GM23248 (cell line): ENCODE data around the gene PPP2R5A. TPM values are rescaled to one million over a fixed set of nuclear protein-coding genes. Genes with fewer than 3 reads are reported as not detected.

ENCODE experiments used
- DNase-seq: peaks from one replicate; pipeline ENCODE4 v3.0.0-alpha.2; 2015
- H2AFZ ChIP-seq: fragments of 200-600 bp; sonication (generic); 2 replicates; pipeline ENCODE4 v1.6.1; 2016; ENCODE audit warnings: antibody characterized with exemption
- H3F3A ChIP-seq: fragments of 200-600 bp; sonication (generic); 2 replicates; pipeline ENCODE4 v1.6.1; 2016; ENCODE audit warnings: mild to moderate bottlenecking, antibody characterized with exemption, mixed run types; ENCODE audit not compliant: insufficient read depth
- H3K27ac ChIP-seq: fragments of 200-600 bp; sonication (generic); 2 replicates; pipeline ENCODE4 v1.5.1; 2016; ENCODE audit warnings: mild to moderate bottlenecking
- H3K27me3 ChIP-seq: fragments of 200-600 bp; sonication (generic); replicated peaks from 2 replicates; pipeline ENCODE4 v1.6.1; 2016; ENCODE audit warnings: mild to moderate bottlenecking; ENCODE audit not compliant: insufficient read depth
- H3K36me3 ChIP-seq: fragments of 200-600 bp; sonication (generic); 2 replicates; pipeline ENCODE4 v1.6.1; 2016; ENCODE audit warnings: low read depth, mild to moderate bottlenecking
- H3K4me1 ChIP-seq: fragments of 200-600 bp; sonication (generic); 2 replicates; pipeline ENCODE4 v1.6.1; 2016; ENCODE audit warnings: mild to moderate bottlenecking; ENCODE audit not compliant: insufficient read depth
- H3K4me2 ChIP-seq: fragments of 200-600 bp; sonication (generic); one replicate; pipeline ENCODE4 v1.6.1; 2016; ENCODE audit warnings: mild to moderate bottlenecking; ENCODE audit not compliant: unreplicated experiment
- H3K4me3 ChIP-seq: fragments of 200-600 bp; sonication (generic); 2 replicates; pipeline ENCODE4 v1.5.1; 2016; ENCODE audit warnings: mild to moderate bottlenecking
- H3K79me2 ChIP-seq: fragments of 200-600 bp; sonication (generic); 2 replicates; pipeline ENCODE4 v1.6.1; 2016; ENCODE audit warnings: mild to moderate bottlenecking; ENCODE audit not compliant: insufficient read depth
- H3K9ac ChIP-seq: fragments of 200-600 bp; sonication (generic); 2 replicates; pipeline ENCODE4 v1.6.1; 2016; ENCODE audit warnings: mild to moderate bottlenecking
- H3K9me2 ChIP-seq: fragments of 200-600 bp; sonication (generic); 2 replicates; pipeline ENCODE4 v1.6.1; 2016; ENCODE audit warnings: mixed run types, mild to moderate bottlenecking, moderate library complexity; ENCODE audit not compliant: insufficient read depth
- H3K9me3 ChIP-seq: fragments of 200-600 bp; sonication (generic); one replicate; pipeline ENCODE4 v1.6.1; 2017; ENCODE audit warnings: low read depth
- H4K20me1 ChIP-seq: fragments of 200-600 bp; sonication (generic); 2 replicates; pipeline ENCODE4 v1.6.0; 2016; ENCODE audit not compliant: insufficient read depth
- EZH2 ChIP-seq: fragments of 200-600 bp; sonication (generic); IDR thresholded peaks from 2 replicates; pipeline ENCODE4 v1.6.1; 2018; ENCODE audit warnings: antibody characterized with exemption, mild to moderate bottlenecking; ENCODE audit not compliant: insufficient read depth, poor library complexity, severe bottlenecking
- EZH2phosphoT487 ChIP-seq: fragments of 200-600 bp; sonication (generic); IDR thresholded peaks from 2 replicates; pipeline ENCODE4 v1.6.1; 2018; ENCODE audit warnings: antibody characterized with exemption, moderate library complexity, mild to moderate bottlenecking, low read depth; ENCODE audit not compliant: insufficient read depth
- WGBS, 2 experiments: methylation state at CpG; one replicate each; pipeline ENCODE4 v1.1.6; 2015 to 2017; ENCODE audit warnings: low lambda C conversion rate in 2 of 2, low coverage in 1 of 2; ENCODE audit errors: missing lambda C conversion rate in 2 of 2; 5-methylcytosine and 5-hydroxymethylcytosine counted together
- in situ Hi-C: fragments of 300-500 bp; cut with MboI; formaldehyde crosslinking; loops from 2 replicates; pipeline ENCODE4 v1.15.0; 2020
- polyA plus RNA-seq: library from polyadenylated mRNA; unstranded; fragments of >200 nt; fragmentation: Nextera tagmentation; extraction: Ambion mirVana; gene quantifications from 2 replicates; pipeline ENCODE4 v1.2.1, GENCODE V29; 2016
- total RNA-seq: library from RNA; depleted of rRNA; stranded (reverse); fragments of >200 nt; shearing (Covaris generic); gene quantifications from 2 replicates; pipeline ENCODE4 v1.2.3, GENCODE V29; 2014

The PPP2R5A gene
- total and polyA plus RNA-seq, 2 experiments from 2014 or later: 13.9 to 31.7 TPM

DNA sequence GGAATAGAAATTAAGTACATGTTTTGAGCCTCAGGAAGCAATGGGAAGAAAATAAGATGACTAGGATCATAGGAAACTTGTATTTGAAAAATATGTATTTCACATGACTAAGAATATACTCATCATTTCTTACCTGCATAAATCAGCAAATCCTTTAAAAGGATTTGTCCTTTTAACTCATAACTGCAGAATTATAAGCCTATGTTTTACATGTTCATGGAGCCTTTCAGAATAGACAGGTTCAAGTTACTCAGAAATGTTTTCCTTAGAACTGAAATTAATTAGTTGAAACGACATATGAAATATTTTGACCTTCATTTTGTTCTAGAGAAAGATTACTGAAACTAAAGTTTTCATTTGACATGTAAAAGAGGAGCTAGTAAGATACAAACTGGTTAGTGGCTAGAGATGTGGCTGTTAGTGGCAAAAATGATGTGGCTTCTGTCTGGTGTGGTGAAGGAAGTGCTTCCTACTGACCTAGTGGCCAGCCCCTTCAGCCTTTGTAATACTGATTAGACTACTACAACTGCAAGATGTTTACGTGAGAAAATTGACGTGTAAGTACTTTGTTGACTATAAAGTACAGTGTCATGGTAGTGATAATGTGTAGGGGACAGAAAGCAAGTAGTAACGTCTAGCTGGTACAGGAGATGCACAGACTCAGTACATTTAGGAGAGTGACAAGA, 74.7 kb downstream of the PPP2R5A start:
- Histone ChIP-seq H3K27ac (no peak overlapping the region), H3K36me3 (peaks cover 32% of the 10 kb centered on the region), H3K9ac (no peak overlapping the region), H3K27me3 (no peaks in the 10 kb centered on the region), H3K9me2 (no peaks in the 10 kb centered on the region), H3K4me3 (no peak overlapping the region), H4K20me1 (no peaks in the 10 kb centered on the region), H2AFZ (no peak overlapping the region), H3F3A (peaks cover 6% of the 10 kb centered on the region; the same call in 1 of the 2 replicates), H3K79me2 (no peaks in the 10 kb centered on the region), H3K9me3 (no peaks in the 10 kb centered on the region), H3K4me1 (peaks cover 7% of the 10 kb centered on the region), H3K4me2 (no peak overlapping the region)
- no peak for DNase-seq
- WGBS, 2 experiments: 88 to 95% methylated on average over 4 of the region's 4 CpGs
- in situ Hi-C loops: no loop called here
- TF ChIP-seq EZH2: no peak
- TF ChIP-seq EZH2phosphoT487: no peak

DNA sequence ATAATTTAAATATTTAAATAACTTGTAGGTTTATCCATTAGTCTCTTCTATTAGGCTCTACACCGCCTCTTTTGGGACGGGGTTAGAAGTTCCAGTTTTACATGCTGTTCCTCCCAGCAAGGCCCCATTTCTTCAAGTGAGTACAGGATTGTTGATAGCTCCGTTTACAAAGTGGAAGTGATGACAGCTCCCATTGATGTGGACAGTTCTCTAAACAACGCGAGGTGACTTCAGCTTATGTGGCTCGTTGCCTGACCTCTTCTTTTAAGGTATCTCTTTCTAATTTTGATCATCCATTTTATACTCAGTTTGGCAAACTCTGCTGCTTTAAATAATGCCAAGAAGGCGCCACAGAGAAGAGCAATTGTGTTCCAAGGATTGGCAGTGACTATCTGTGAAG, 79.8 kb downstream of the PPP2R5A start:
- Histone ChIP-seq H3K36me3 (peaks cover 10% of the 10 kb centered on the region), H3K4me1 (peaks cover 9% of the 10 kb centered on the region), H3K9me3 (no peaks in the 10 kb centered on the region), H3K4me2 (no peak overlapping the region), H3K9ac (no peak overlapping the region), H3K4me3 (no peak overlapping the region), H3K9me2 (no peaks in the 10 kb centered on the region), H3K27me3 (no peaks in the 10 kb centered on the region), H3F3A (no peaks in the 10 kb centered on the region; the same call in 1 of the 2 replicates), H4K20me1 (no peaks in the 10 kb centered on the region), H3K79me2 (no peaks in the 10 kb centered on the region), H3K27ac (no peak overlapping the region), H2AFZ (no peak overlapping the region)
- in situ Hi-C loops: no loop called here
- TF ChIP-seq EZH2phosphoT487 (no peak), EZH2 (no peak)
- no peak for DNase-seq
- WGBS, 2 experiments: 51 to 53% methylated on average over 7 of the region's 7 CpGs

DNA sequence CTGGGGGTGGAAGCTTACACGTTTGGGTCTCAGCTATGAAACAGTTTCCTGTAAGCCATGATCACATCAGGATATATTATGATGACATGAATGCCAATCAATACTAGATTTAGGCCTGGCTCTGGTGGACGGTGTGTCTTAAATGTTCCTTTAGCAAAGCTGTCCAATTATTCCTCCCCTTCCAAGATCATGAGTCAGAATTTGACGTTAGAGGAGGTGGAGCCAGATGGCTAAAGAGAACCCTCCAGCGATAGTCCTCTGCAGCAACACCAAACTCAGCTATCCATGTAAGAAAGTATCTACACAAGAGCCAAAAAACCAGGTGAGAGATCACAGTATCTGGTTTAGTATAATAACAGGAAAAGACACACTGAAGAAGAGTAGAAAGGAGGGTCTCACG, 81.7 kb downstream of the PPP2R5A start:
- peak; percentile 87 for DNase-seq
- H3K4me2 ChIP-seq: peak overlapping the region; percentile 42
- TF ChIP-seq EZH2phosphoT487 (no peak), EZH2 (no peak)

DNA sequence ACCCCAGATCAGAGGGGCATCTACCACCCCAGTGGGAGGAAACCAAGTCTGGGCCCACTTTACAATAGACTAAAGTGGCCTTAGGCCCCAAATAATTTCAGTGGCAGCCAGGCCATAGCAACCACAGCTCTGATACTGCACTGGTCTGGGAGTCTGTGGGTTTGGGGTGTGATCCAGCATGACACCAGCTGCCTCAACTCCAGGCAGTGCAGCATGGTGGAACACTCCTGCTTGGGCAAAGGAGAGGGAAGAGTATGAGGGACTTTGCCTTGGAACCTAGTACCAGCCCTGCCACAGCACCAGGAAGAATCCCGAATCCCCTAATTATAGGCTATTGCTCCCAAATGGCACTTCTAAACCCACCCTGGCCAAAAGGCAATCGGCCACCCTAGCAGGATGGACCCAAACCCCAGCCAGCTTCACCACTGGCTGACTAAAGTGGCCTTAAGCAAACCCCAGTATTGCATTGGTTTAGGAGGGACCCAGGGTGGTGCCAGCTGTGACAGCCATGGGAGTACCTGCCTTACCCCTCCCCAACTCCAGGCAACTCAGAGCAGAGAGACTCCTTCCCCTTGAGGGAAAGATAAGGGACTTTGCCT, 82.4 kb downstream of the PPP2R5A start:
- in situ Hi-C loops: no loop called here
- H4K20me1 ChIP-seq: no peaks in the 10 kb centered on the region
- H3K4me3 ChIP-seq: no peak overlapping the region
- no peaks in the 10 kb centered on the region for H3K9me3 ChIP-seq
- WGBS, 2 experiments: 89 to 92% methylated on average over 2 of the region's 2 CpGs
- no peak overlapping the region for H3K9ac ChIP-seq
- H3F3A ChIP-seq: no peaks in the 10 kb centered on the region; the same call in 1 of the 2 replicates
- no peaks in the 10 kb centered on the region for H3K79me2 ChIP-seq
- H3K4me1 ChIP-seq: peaks cover 9% of the 10 kb centered on the region
- H3K27ac ChIP-seq: no peak overlapping the region
- no peaks in the 10 kb centered on the region for H3K27me3 ChIP-seq
- peak overlapping the region; percentile 42 for H3K4me2 ChIP-seq
- DNase-seq: no peak
- H2AFZ ChIP-seq: no peak overlapping the region
- H3K9me2 ChIP-seq: no peaks in the 10 kb centered on the region
- no peak for TF ChIP-seq EZH2phosphoT487
- peaks cover 2% of the 10 kb centered on the region; the same call in 1 of the 2 replicates for H3K36me3 ChIP-seq

More for the DNA sequence above, 81.7 kb downstream of the PPP2R5A start:
- H3K9me3 ChIP-seq: no peaks in the 10 kb centered on the region
- H3K79me2 ChIP-seq: no peaks in the 10 kb centered on the region
- in situ Hi-C loops: no loop called here
- H3K36me3 ChIP-seq: peaks cover 6% of the 10 kb centered on the region
- no peak overlapping the region for H2AFZ ChIP-seq
- H3K9ac ChIP-seq: 0 out of 2 replicates have a peak overlapping the region, but pooled peaks have one; percentile 27
- peak overlapping the region; percentile 20; the same call in 1 of the 2 replicates for H3K27ac ChIP-seq
- no peaks in the 10 kb centered on the region; the same call in 1 of the 2 replicates for H3F3A ChIP-seq
- WGBS, 2 experiments: 16 to 17% methylated on average over 5 of the region's 5 CpGs
- no peak overlapping the region for H3K4me3 ChIP-seq
- no peaks in the 10 kb centered on the region for H4K20me1 ChIP-seq
- H3K9me2 ChIP-seq: no peaks in the 10 kb centered on the region
- no peaks in the 10 kb centered on the region for H3K27me3 ChIP-seq
- H3K4me1 ChIP-seq: peaks cover 9% of the 10 kb centered on the region
